Retina (tissue), 1 donor: ENCODE measurements around the gene TNP2.
"Not testable (repeated sequence)": the region's sequence is repeated elsewhere in the genome, so short reads cannot be mapped to it uniquely, and the experiment has no call there.

Experiments used
- DNase-seq: peaks from one replicate; pipeline ENCODE4 v3.0.0-alpha.2; 2016

The TNP2 gene

GRCh38 chr16:11238272-11239202, 30.6 kb downstream of the TNP2 start:
- DNase-seq, result no peak

- no peak for DNase-seq
Measured at GRCh38 chr16:11236461-11237254, 32.5 kb downstream of the TNP2 start.

GRCh38 chr16:11235703-11235991, 33.5 kb downstream of the TNP2 start:
- DNase-seq, result no peak

GRCh38 chr16:11234884-11235702, 34.0 kb downstream of the TNP2 start:
- no peak for DNase-seq

GRCh38 chr16:11233727-11234376, 35.3 kb downstream of the TNP2 start:
- DNase-seq, result no peak

- DNase-seq, result peak; percentile 39
Measured at GRCh38 chr16:11232852-11233726, 36.0 kb downstream of the TNP2 start.

GRCh38 chr16:11232302-11232851, 36.7 kb downstream of the TNP2 start:
- no peak for DNase-seq

GRCh38 chr16:11231367-11231970, 37.7 kb downstream of the TNP2 start:
- no peak for DNase-seq

GRCh38 chr16:11229906-11230305, 39.2 kb downstream of the TNP2 start:
- DNase-seq, result no peak

- DNase-seq, result no peak
Measured at GRCh38 chr16:11229432-11229831, 39.7 kb downstream of the TNP2 start.

GRCh38 chr16:11225677-11226549, 43.2 kb downstream of the TNP2 start:
- no peak for DNase-seq

GRCh38 chr16:11224894-11225676, 44.0 kb downstream of the TNP2 start:
- no peak for DNase-seq

- no peak for DNase-seq
Measured at GRCh38 chr16:11224096-11224893, 44.8 kb downstream of the TNP2 start.

- DNase-seq, result not testable (repeated sequence)
Measured at GRCh38 chr16:11220507-11220906, 48.6 kb downstream of the TNP2 start.

- DNase-seq, result no peak
Measured at GRCh38 chr16:11219178-11219577, 49.9 kb downstream of the TNP2 start.

GRCh38 chr16:11218604-11218962, 50.5 kb downstream of the TNP2 start:
- no peak for DNase-seq
